Stromal cell of bone marrow (primary cell): ENCODE measurements around the gene MAPK6.
"Not testable (repeated sequence)": the region's sequence is repeated elsewhere in the genome, so short reads cannot be mapped to it uniquely, and the experiment has no call there.

Source experiments
- DNase-seq: peaks from one replicate; pipeline ENCODE4 v3.0.0-alpha.2; 2012; ENCODE audit warnings: low read depth

The MAPK6 gene

GRCh38 chr15:52018693-52019393 lies at the start of gene MAPK6:
TSS of gene MAPK6 (plus strand) at chr15:52019219. CDS start at chr15:52046461, 27,242 bp downstream.
- peak; percentile 81 for DNase-seq

- DNase-seq = no peak
These were observed 49.3 kb upstream of the MAPK6 start for GRCh38 chr15:51969728-51970127.

DNA sequence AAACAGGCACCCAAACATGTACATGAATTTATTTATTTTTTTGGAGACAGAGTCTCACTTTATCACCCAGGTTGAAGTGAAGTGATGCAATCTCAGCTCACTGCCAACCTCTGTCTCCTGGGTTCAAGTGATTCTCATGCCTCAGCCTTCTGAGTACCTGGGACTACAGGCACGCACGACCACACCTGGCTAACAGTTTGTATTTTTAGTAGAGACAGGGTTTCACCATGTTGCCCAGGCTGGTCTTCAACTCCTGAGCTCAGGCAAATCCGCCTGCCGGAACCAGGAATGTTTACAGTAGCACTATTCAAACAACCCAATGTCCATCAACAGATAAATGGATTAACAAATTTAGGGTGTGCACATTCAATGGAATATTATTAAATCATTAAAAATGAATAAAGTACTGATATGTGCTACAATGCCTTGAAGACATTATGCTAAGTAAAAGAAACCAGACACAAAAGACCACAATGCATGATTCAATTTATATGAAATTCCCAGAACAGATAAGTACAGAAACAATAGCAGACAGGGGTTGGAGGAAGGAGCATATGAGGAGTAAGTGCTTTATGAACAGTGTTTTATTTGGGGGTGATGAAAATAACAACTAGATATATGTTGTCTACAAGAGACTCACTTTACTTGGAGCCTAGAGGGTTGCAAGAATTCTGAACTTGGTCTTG lies 48.7 kb upstream of the MAPK6 start:
- DNase-seq = no peak

- DNase-seq = no peak
These were observed 48.0 kb upstream of the MAPK6 start for GRCh38 chr15:51971032-51971374.

- peak; percentile 95 for DNase-seq
These were observed 47.5 kb upstream of the MAPK6 start, which contains the start of gene LEO1 for GRCh38 chr15:51971375-51972133. TSS of gene LEO1 (minus strand) at chr15:51971778. CDS start at chr15:51971745, 33 bp downstream.

DNA sequence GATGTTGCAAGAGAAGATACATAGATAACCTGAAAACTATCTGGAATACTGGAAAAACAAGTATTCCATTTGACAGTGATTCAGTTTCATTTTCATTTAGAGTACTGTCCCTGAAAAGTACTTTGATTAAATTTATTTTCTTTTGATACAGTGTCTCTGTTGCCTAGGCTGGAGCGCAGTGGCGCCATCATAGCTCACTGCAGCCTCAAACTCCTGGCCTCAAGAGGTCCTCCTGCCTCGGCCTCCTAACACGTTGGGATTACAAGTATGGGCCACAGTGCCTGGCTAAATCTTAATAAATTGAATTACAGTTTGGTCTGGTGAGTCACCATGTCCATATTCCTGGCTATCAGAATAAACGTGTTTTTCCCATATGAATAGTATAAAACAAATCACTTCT lies 45.8 kb upstream of the MAPK6 start:
- DNase-seq = no peak

GRCh38 chr15:51973775-51974174 lies 45.2 kb upstream of the MAPK6 start:
- no peak for DNase-seq

DNA sequence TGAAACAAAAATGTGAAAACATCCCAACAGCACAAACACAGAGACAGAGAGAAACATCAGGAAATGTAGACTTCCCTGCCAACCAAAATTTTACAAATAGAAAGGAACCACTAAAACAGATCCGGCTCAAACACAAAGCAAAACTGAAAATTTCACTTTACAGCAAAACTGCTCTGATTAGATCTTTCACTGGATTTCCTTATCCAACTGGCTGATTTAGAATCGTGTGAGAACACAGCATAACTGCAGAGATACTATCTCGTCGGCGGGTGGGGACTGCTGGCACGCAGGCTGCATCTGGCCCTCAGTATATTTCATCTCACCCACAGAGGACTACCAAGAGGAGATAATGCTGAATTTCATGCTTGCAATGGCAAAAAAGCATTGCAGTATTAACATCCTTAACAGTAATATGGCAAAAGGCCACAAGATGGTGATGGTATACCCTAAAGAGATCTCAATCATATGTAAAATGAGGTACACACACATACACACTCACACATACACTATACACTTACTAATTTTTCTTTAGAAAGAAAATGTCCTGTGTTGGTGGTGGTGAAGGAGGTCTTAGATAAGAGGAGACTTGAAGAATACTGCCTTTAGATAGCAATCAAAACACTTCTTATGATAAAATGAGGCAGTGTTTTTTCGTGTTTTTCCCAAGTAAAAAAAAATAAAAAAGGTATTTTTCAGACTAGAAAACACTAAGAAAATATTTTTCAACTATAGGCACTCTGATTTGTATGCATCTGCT lies 36.8 kb upstream of the MAPK6 start:
- peak; percentile 69 for DNase-seq

DNA sequence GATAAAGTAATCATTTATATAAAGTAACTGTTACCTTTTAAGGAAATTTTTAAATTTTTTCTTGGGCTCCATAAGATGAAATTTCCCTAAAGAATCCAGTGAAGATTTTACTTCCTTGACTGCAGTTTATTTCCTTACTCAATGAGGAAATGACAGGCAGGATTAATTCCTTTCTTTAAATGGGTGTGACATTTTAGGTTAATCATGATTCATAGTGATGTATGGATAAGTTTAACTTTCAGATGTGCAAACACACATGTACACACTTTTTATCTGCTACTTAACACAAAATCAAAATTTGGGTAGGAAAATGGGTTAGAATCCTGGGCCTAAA lies 36.3 kb upstream of the MAPK6 start:
- no peak for DNase-seq

- no peak for DNase-seq
These were observed 27.9 kb upstream of the MAPK6 start for GRCh38 chr15:51991141-51991540.

GRCh38 chr15:51992953-51993352 lies 26.1 kb upstream of the MAPK6 start:
- DNase-seq = no peak

- DNase-seq = no peak
These were observed 16.7 kb upstream of the MAPK6 start for GRCh38 chr15:52002351-52002750.

GRCh38 chr15:52003089-52003488 lies 15.9 kb upstream of the MAPK6 start:
- DNase-seq = not testable (repeated sequence)

DNA sequence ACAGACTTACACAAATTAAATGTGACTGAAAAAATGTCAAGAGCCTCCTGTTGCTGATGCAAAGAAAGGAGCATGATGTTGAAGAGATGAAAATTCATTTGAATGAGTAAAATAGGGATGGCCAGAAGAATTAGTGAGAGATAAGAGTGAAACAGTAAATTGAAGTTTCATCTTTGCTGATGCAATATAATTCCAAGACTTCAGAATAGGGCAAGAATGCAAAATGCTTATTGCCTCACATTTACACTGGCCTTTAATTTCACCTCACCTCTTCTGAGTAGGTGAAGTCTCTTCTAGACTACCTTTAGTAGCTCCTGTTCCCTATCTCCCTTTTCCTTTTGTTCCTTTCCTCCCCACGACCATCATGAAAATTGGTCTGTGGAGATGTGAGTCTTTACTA lies 15.3 kb upstream of the MAPK6 start:
- no peak for DNase-seq

DNA sequence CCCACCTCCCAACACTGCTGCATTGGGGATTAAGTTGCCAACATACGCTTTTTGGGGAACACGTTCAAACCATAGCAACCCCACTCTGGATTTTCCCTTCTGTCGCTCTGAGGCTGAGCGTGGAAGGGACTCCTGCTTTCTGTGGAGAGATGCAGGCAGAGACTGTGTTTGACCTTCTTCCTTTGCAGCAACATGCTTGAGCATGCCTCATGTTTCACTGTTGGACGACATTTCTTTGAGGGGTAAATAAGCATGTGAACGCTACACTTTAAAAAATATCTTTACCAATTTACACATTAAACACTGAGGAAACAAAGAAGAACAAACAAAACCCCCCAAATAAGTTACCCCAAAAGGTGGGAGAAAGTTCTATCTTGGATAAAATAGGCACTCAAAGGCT lies 14.2 kb upstream of the MAPK6 start:
- DNase-seq = no peak

DNA sequence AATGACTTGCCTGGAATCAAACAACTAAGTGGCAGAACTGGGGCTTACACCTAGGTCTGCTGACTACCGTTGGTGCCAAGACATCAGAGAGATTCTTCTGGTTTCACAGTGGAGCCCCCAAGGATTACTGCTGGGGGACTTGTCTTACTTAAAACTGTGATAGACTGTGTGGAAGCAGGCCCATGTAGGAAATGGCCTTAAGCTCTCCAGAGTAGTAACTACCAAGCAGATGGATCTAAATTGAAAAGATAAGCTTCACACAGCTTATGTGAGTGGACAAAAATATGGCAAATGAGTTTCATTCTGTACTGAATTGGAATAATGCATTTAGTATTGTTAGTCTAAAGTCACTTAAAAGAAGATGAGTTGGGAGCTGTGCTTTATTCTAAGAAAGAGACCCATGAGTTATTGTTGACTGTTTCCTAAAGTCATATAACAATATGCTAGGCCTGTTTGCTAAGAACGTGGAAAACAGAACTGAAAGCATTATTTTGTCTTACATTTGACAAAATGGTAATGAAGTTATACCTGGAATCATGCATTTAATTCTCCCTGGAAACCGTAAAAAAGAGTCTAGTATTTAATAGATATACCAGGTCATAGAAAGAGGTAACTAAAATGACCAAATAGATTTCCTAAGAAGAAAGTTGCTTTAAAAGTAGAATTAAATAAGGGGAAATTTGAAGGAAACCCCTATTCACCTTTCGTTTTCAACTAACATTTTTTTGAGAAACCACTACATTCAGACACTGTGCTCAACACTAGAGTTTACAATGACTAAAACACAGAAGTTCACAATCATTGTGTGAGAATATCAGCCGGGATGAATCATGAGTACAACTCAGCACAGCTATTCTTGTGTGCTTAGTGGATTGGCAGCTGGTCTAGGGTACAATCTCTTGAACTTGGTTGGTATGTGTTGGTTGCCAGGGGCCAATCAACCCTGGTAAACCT lies 13.0 kb upstream of the MAPK6 start:
- peak; percentile 37 for DNase-seq

DNA sequence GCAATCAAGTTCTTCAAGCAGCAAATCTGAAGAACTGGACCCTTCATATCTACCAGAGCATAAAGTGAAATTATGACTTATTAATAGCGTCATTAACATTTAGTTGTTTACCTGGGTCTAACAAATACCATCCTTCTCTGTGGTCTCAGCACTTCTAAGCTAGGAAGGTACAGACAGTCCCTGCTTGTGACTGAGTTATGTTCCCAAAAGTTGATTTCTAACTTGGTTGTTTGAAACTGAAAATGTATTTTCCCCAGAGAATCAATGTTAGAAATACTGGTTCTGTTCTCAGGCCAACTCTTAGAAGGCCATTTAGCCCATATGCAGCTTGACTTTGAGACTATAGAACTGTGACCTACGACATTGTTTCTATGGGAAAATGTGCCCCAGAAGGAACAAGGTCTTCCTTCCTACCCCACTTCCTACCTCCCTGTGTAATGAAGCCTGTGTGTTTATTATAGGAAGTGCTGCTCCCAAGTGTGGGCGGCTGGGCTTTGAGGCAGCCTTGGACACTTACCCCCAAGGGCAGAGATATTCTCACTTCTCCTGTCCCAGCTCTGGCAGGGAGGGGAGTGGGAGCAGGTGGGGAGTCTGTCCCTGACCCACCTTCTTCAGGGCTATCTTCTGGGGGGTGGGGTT lies 12.2 kb upstream of the MAPK6 start:
- DNase-seq = no peak

GRCh38 chr15:52008359-52008697 lies 10.7 kb upstream of the MAPK6 start:
- DNase-seq = no peak

GRCh38 chr15:52008698-52009434 lies 10.2 kb upstream of the MAPK6 start:
- no peak for DNase-seq
